ENCODE results near the gene LKAAEAR1. TPM values are rescaled to one million over a fixed set of nuclear protein-coding genes. Genes with fewer than 3 reads are reported as not detected.
A peak's percentile ranks its signal among the peaks of the same experiment; 100 is the strongest.

Gene LKAAEAR1
- total and polyA plus RNA-seq, 7 donors = 0.19 to 1.5 TPM; not detected in 5

DNA sequence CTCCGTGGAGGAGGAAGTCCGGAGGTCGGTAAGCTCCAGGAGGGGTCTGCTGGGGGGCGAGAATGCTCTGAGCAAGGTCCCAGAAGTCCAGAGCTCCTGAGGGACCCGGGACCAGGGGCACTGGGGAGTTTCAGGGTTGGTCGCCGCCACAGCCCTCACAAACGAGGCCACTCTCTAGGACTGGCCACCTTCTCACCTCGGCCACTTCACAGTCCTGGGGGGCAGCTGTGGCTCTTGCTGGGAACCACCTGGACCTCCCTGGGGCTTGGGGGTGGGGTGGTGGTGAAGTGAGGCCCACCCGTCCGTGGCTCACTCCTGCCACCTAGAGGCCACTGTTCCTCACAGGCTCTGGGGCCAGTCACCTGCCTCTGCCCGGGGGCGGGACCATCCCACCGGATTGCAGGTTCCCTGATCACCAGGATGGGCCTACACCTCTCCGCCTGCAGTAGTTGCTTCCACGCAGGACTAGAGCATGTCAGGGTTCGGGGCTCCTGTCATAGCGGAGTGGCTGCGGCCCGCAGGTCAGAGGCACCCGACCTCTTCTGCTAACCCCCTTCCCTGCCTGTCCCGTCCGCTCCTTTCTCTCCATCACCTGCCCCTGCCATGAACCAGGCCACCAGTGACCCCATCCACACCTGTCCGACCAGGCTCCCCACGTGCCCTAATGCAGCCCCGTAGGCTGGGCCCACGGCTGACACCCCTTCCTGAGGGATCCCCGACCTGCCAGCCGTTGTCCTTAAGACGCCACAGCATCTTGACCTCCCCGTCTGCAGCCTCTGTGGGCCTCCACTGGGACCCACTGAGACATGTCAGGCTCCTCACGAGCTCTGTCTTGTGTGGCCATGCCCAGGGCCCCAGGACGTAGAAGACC lies 26.3 kb downstream of the LKAAEAR1 start:
- peak; percentile 82 for DNase-seq
- peaks cover 0 to 15% (median 7%) of the 10 kb centered on the region in 4 donors for H3K4me1 ChIP-seq
- H3K27me3 ChIP-seq = peaks cover 0 to 35% (median 30%) of the 10 kb centered on the region in 3 donors
- H3K9me3 ChIP-seq = no peaks in the 10 kb centered on the region
- H3K27ac ChIP-seq = peak overlapping the region; percentile 10 to 71 (median 48)
- no peaks in the 10 kb centered on the region for H3K36me3 ChIP-seq
- 27 to 38% methylated on average over 33 of the region's 33 CpGs for WGBS, 2 donors
- TF ChIP-seq EP300 (IDR thresholded peaks at IDR 0.05) = no peak
- TF ChIP-seq, protein P1, sequence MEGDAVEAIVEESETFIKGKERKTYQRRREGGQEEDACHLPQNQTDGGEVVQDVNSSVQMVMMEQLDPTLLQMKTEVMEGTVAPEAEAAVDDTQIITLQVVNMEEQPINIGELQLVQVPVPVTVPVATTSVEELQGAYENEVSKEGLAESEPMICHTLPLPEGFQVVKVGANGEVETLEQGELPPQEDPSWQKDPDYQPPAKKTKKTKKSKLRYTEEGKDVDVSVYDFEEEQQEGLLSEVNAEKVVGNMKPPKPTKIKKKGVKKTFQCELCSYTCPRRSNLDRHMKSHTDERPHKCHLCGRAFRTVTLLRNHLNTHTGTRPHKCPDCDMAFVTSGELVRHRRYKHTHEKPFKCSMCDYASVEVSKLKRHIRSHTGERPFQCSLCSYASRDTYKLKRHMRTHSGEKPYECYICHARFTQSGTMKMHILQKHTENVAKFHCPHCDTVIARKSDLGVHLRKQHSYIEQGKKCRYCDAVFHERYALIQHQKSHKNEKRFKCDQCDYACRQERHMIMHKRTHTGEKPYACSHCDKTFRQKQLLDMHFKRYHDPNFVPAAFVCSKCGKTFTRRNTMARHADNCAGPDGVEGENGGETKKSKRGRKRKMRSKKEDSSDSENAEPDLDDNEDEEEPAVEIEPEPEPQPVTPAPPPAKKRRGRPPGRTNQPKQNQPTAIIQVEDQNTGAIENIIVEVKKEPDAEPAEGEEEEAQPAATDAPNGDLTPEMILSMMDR (IDR thresholded peaks at IDR 0.05) = peak; percentile 60 to 83 (median 77)
- intact Hi-C loops (cut with DNase I) = no loop called here
- H3K4me3 ChIP-seq = peak overlapping the region in 1 of 4 donors; percentile 10

DNA sequence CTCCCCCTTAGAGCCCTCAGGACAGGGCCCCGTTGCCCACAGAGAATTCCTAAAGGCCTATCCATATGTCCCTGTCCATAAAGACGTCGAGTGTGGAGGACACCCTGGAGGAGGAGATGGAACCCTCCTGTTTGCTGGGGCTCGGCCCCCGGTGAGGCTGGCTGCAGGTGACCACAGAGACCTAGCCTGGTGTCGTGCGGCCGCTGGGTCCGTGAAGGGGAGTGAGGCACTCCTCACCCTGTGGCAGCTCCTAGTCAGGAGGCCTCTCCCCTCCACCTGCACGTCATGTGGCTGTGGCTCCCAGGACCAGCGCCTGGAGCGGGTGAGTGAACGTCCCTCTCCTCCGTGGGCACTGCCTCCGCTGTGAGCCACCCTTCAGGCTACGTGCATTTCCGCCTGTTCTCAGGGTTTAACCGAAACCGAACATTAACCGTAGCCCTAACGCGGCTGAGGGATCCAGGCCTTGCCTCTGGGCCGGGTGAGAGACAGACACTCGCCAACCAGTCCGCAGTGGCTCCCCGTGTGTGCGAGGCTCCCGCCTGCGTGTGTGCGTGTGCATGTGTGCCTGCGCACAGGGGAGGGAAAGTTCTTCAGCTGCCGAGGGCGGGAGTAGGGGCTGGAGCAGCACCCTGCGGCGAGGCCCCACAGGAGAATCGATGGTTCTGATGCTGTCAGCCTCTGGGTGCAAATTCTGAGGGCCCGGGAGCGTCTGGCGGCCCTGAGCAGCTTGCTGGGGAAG lies 27.1 kb downstream of the LKAAEAR1 start:
- no peak for TF ChIP-seq POLR2AphosphoS5 (IDR thresholded peaks at IDR 0.05)
- no peak for TF ChIP-seq EP300 (IDR thresholded peaks at IDR 0.05)
- TF ChIP-seq POLR2A (IDR thresholded peaks at IDR 0.05) = no peak
- TF ChIP-seq, protein P1 (IDR thresholded peaks at IDR 0.05) = no peak
- intact Hi-C loops (cut with DNase I) = no loop called here
- Histone ChIP-seq H3K27ac (peak overlapping the region; percentile 10 to 71 (median 48)), H3K4me1 (peaks cover 0 to 8% (median 2%) of the 10 kb centered on the region in 4 donors), H3K4me3 (peak overlapping the region in 1 of 4 donors; percentile 10), H3K36me3 (no peaks in the 10 kb centered on the region), H3K9me3 (no peaks in the 10 kb centered on the region), H3K27me3 (peaks cover 0 to 43% (median 35%) of the 10 kb centered on the region in 3 donors)
- WGBS, 2 donors = 60 to 66% methylated on average over 39 of the region's 39 CpGs
- no peak for DNase-seq

DNA sequence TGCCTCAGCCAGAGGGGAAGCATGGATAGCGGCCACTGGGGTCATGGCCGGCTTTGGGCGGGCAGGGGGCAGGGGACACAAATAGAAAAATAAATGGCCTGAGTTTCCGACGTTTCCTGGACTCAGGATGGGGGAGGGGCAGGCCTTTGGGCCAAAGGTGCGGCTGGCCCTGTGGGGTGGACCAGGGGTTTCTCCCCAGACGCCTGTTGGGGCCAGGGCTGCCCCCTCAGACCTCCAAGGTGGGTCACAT lies 27.6 kb downstream of the LKAAEAR1 start:
- intact Hi-C loops (cut with DNase I) = no loop called here
- Histone ChIP-seq H3K9me3 (no peaks in the 10 kb centered on the region), H3K4me1 (peaks cover 0 to 7% (median 0%) of the 10 kb centered on the region in 4 donors), H3K27me3 (peaks cover 2 to 48% (median 40%) of the 10 kb centered on the region in 3 donors), H3K27ac (peak overlapping the region; percentile 10 to 71 (median 48)), H3K4me3 (no peak overlapping the region), H3K36me3 (no peaks in the 10 kb centered on the region)
- 43 to 61% methylated on average over 7 of the region's 7 CpGs for WGBS, 2 donors
- TF ChIP-seq POLR2A (IDR thresholded peaks at IDR 0.05) = no peak
- TF ChIP-seq POLR2AphosphoS5 (IDR thresholded peaks at IDR 0.05) = no peak
- TF ChIP-seq, protein P1 (IDR thresholded peaks at IDR 0.05) = no peak
- TF ChIP-seq EP300 (IDR thresholded peaks at IDR 0.05) = no peak
- no peak for DNase-seq

DNA sequence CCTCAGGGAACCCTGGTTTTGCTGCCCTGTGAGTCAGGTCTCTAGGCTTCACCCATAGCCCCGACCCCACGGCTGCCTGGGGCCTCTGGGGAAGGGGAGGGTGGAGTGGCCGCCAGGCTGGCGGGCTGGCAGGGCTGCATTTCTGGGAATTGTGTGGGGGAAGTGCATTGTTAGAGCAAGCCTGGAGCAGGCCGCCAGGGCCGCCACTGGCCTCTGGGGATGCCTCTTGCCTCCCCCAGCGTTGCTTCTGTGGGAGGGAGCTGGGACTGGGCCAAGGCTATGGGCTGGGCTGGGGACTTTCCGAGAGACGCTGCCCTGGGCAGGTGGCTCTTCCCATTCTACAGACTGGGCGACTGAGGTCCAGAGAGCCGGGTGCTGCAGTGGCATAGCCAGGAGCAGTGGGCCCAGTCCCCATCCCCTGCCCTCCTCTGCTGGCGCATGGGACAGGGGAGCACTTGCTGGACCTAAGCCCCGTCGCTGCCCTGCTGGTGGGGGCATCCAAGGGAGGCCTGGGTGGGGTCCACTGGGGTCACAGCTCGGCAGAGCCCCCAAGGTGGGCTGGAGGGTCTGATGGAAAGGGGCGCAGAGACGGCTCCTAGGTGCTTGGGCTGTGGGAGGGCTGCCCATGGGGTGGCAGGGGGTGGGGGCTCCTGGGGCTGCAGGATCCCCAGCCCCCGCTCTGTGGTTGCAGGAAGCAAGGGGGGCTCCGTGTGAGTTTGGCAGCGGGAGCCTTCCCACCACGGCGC lies 28.1 kb downstream of the LKAAEAR1 start:
- no peak for DNase-seq
- intact Hi-C loops (cut with DNase I) = no loop called here
- H3K27me3 ChIP-seq = peaks cover 7 to 53% (median 45%) of the 10 kb centered on the region in 3 donors
- no peaks in the 10 kb centered on the region for H3K9me3 ChIP-seq
- no peak overlapping the region for H3K4me3 ChIP-seq
- 45 to 55% methylated on average over 22 of the region's 22 CpGs for WGBS, 2 donors
- H3K36me3 ChIP-seq = no peaks in the 10 kb centered on the region
- TF ChIP-seq EP300 (IDR thresholded peaks at IDR 0.05) (no peak), POLR2AphosphoS5 (IDR thresholded peaks at IDR 0.05) (no peak), POLR2A (IDR thresholded peaks at IDR 0.05) (no peak)
- TF ChIP-seq, protein P1 (IDR thresholded peaks at IDR 0.05) = no peak
- peak overlapping the region; percentile 10 to 71 (median 52) for H3K27ac ChIP-seq
- peaks cover 0 to 7% (median 0%) of the 10 kb centered on the region in 4 donors for H3K4me1 ChIP-seq
